Nephron (organoid): ENCODE measurements around the gene BOD1.

Experiments used
- H3K27ac Mint-ChIP-seq, 3 experiments: 2 replicates each; pipeline ENCODE4 v1.8.0; 2020; ENCODE audit warnings: mixed read lengths in 3 of 3, mild to moderate bottlenecking in 2 of 3, moderate library complexity in 1 of 3
- H3K27me3 Mint-ChIP-seq: 2 replicates; pipeline ENCODE4 v1.8.0; 2021; ENCODE audit warnings: low read depth, mild to moderate bottlenecking, moderate library complexity, mixed read lengths
- H3K36me3 Mint-ChIP-seq: 2 replicates; pipeline ENCODE4 v1.8.0; 2020; ENCODE audit warnings: low read depth, mixed read lengths
- H3K4me1 Mint-ChIP-seq: 2 replicates; pipeline ENCODE4 v1.8.0; 2020; ENCODE audit warnings: mixed read lengths
- H3K4me3 Mint-ChIP-seq, 3 experiments: 2 replicates each; pipeline ENCODE4 v1.8.0; 2020; ENCODE audit warnings: mild to moderate bottlenecking in 3 of 3, mixed read lengths in 3 of 3, moderate library complexity in 2 of 3
- H3K9me3 Mint-ChIP-seq: 2 replicates; pipeline ENCODE4 v1.8.0; 2020; ENCODE audit warnings: mixed read lengths
- CTCF ChIP-seq, 3 experiments: fragments of 200-600 bp; sonication (generic); IDR thresholded peaks; one replicate each; pipeline ENCODE4 v1.5.0; 2021; ENCODE audit warnings: antibody characterized with exemption in 3 of 3; ENCODE audit not compliant: unreplicated experiment in 3 of 3

The BOD1 gene

GRCh38 chr5:173568703-173569102 is 47.7 kb downstream of the BOD1 start:
- Mint-ChIP-seq H3K27me3 (peaks cover 13% of the 10 kb centered on the region), H3K4me1 (peaks cover 14% of the 10 kb centered on the region), H3K9me3 (peaks cover 9% of the 10 kb centered on the region), H3K4me3 (no peak overlapping the region), H3K36me3 (no peaks in the 10 kb centered on the region), H3K27ac (no peak overlapping the region)
- no peak for TF ChIP-seq CTCF (IDR thresholded peaks at IDR 0.05; ENCODE audit: unreplicated experiment in 3 of 3)

- peaks cover 9% of the 10 kb centered on the region for H3K9me3 Mint-ChIP-seq
- H3K4me3 Mint-ChIP-seq = no peak overlapping the region
- H3K27me3 Mint-ChIP-seq = peaks cover 11% of the 10 kb centered on the region
- H3K36me3 Mint-ChIP-seq = no peaks in the 10 kb centered on the region
- H3K4me1 Mint-ChIP-seq = peaks cover 12% of the 10 kb centered on the region
- no peak overlapping the region for H3K27ac Mint-ChIP-seq
- TF ChIP-seq CTCF (IDR thresholded peaks at IDR 0.05; ENCODE audit: unreplicated experiment in 3 of 3) = no peak
These were observed 48.3 kb downstream of the BOD1 start for GRCh38 chr5:173568128-173568527.

- peaks cover 9% of the 10 kb centered on the region for H3K27me3 Mint-ChIP-seq
- H3K9me3 Mint-ChIP-seq = peaks cover 13% of the 10 kb centered on the region
- no peaks in the 10 kb centered on the region for H3K36me3 Mint-ChIP-seq
- no peak overlapping the region for H3K27ac Mint-ChIP-seq
- no peak for TF ChIP-seq CTCF (IDR thresholded peaks at IDR 0.05; ENCODE audit: unreplicated experiment in 3 of 3)
- H3K4me3 Mint-ChIP-seq = no peak overlapping the region
- H3K4me1 Mint-ChIP-seq = peaks cover 6% of the 10 kb centered on the region
These were observed 48.9 kb downstream of the BOD1 start for GRCh38 chr5:173567548-173567947.

- Mint-ChIP-seq H3K9me3 (peaks cover 27% of the 10 kb centered on the region), H3K4me3 (no peak overlapping the region), H3K36me3 (no peaks in the 10 kb centered on the region), H3K4me1 (peaks cover 6% of the 10 kb centered on the region), H3K27me3 (peaks cover 19% of the 10 kb centered on the region), H3K27ac (no peak overlapping the region)
- TF ChIP-seq CTCF (IDR thresholded peaks at IDR 0.05; ENCODE audit: unreplicated experiment in 3 of 3) = no peak
These were observed 50.9 kb downstream of the BOD1 start for GRCh38 chr5:173565491-173566072.

- peaks cover 39% of the 10 kb centered on the region for H3K9me3 Mint-ChIP-seq
- no peak overlapping the region for H3K4me3 Mint-ChIP-seq
- TF ChIP-seq CTCF (IDR thresholded peaks at IDR 0.05; ENCODE audit: unreplicated experiment in 3 of 3) = no peak
- peaks cover 21% of the 10 kb centered on the region for H3K27me3 Mint-ChIP-seq
- H3K27ac Mint-ChIP-seq = no peak overlapping the region
- H3K4me1 Mint-ChIP-seq = peaks cover 6% of the 10 kb centered on the region
- H3K36me3 Mint-ChIP-seq = no peaks in the 10 kb centered on the region
These were observed 52.3 kb downstream of the BOD1 start for GRCh38 chr5:173564106-173564505.

- H3K27ac Mint-ChIP-seq = no peak overlapping the region
- no peak for TF ChIP-seq CTCF (IDR thresholded peaks at IDR 0.05; ENCODE audit: unreplicated experiment in 3 of 3)
- peaks cover 11% of the 10 kb centered on the region for H3K4me1 Mint-ChIP-seq
- H3K9me3 Mint-ChIP-seq = peaks cover 37% of the 10 kb centered on the region
- H3K4me3 Mint-ChIP-seq = no peak overlapping the region
- no peaks in the 10 kb centered on the region for H3K36me3 Mint-ChIP-seq
- peaks cover 24% of the 10 kb centered on the region for H3K27me3 Mint-ChIP-seq
These were observed 53.2 kb downstream of the BOD1 start for GRCh38 chr5:173563246-173563645.
